ENCODE measurements around the gene CCR5.

Gene CCR5

DNA sequence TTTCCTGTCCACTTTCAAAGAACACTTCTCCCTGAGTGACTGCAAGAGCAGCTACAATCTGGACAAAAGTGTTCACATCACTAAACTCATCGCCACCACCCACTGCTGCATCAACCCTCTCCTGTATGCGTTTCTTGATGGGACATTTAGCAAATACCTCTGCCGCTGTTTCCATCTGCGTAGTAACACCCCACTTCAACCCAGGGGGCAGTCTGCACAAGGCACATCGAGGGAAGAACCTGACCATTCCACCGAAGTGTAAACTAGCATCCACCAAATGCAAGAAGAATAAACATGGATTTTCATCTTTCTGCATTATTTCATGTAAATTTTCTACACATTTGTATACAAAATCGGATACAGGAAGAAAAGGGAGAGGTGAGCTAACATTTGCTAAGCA is 38.1 kb downstream of the CCR5 start:
- Histone ChIP-seq H3K4me2 (ENCODE audit: insufficient read depth, low read length) (no peak overlapping the region), H3K9ac (ENCODE audit: low read depth, low read length) (no peak overlapping the region), H3K27ac (ENCODE audit: low read length) (peak overlapping the region; percentile 39; the same call in 1 of the 2 replicates), H3K36me3 (ENCODE audit: insufficient read depth, low read length) (no peaks in the 10 kb centered on the region), H3K4me1 (ENCODE audit: insufficient read depth, low read length) (peaks cover 38% of the 10 kb centered on the region), H4K20me1 (ENCODE audit: insufficient read depth, low read length) (no peaks in the 10 kb centered on the region), H3K4me3 (ENCODE audit: low read depth in 1 of 2, low read length in 2 of 2) (no peak overlapping the region), H3K9me3 (ENCODE audit: insufficient read depth, low read length, severe bottlenecking) (no peaks in the 10 kb centered on the region), H3K27me3 (ENCODE audit: insufficient read depth, low read length, poor library complexity) (no peaks in the 10 kb centered on the region), H2AFZ (ENCODE audit: low read depth, low read length) (no peak overlapping the region), H3K79me2 (ENCODE audit: insufficient read depth, low read length) (no peaks in the 10 kb centered on the region)
- ATAC-seq (ENCODE audit: insufficient read depth, low read depth) (no peak), DNase-seq (no peak)
- no peak for TF ChIP-seq EZH2 (IDR thresholded peaks at IDR 0.05; ENCODE audit: borderline replicate concordance, low read depth, low read length, severe bottlenecking)
- TF ChIP-seq, protein P1, sequence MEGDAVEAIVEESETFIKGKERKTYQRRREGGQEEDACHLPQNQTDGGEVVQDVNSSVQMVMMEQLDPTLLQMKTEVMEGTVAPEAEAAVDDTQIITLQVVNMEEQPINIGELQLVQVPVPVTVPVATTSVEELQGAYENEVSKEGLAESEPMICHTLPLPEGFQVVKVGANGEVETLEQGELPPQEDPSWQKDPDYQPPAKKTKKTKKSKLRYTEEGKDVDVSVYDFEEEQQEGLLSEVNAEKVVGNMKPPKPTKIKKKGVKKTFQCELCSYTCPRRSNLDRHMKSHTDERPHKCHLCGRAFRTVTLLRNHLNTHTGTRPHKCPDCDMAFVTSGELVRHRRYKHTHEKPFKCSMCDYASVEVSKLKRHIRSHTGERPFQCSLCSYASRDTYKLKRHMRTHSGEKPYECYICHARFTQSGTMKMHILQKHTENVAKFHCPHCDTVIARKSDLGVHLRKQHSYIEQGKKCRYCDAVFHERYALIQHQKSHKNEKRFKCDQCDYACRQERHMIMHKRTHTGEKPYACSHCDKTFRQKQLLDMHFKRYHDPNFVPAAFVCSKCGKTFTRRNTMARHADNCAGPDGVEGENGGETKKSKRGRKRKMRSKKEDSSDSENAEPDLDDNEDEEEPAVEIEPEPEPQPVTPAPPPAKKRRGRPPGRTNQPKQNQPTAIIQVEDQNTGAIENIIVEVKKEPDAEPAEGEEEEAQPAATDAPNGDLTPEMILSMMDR (IDR thresholded peaks at IDR 0.05; ENCODE audit: borderline replicate concordance, extremely low read depth, low read length, poor library complexity, severe bottlenecking), result no peak

DNA sequence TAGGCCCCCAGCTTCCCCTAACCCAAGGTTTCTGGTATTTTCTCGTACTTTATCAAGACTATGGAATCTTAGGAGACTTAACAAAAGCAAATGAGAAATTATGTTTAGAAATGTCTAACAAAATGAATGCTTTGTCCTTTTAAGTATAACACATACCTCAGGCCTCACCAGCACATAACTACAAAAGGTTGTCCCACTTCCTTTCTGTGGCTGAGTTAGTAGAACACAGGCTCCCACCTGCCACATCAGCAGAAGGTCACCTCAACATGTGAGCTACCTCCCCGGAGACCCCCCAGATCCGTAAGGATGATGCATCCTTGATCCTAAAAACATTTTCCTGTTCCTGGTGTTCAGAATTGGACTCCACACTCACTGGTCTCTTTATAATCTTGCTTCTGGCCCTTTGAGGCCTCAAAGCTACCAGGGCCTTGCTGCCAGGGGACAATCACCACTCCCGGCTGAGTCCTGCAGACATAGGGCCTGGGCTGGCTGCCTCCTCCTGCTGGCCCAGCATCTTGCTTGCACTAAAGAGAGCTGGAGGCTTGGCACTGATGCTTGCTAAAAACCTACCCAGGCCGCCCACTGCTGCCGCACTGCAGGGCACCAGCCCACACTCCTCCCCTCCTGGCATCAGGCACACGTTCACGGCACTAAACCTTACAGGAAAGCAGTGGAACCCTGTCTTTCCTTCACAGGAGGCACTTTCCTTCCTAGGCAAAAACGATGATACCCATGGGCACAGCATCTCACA is 39.2 kb downstream of the CCR5 start:
- no peaks in the 10 kb centered on the region for H3K36me3 ChIP-seq (ENCODE audit: insufficient read depth, low read length)
- ATAC-seq (ENCODE audit: insufficient read depth, low read depth), result peak; percentile 74
- DNase-seq, result peak; percentile 37
- H3K79me2 ChIP-seq (ENCODE audit: insufficient read depth, low read length), result no peaks in the 10 kb centered on the region
- no peak overlapping the region for H3K4me2 ChIP-seq (ENCODE audit: insufficient read depth, low read length)
- H3K27ac ChIP-seq (ENCODE audit: low read length), result peak overlapping the region; percentile 19
- peaks cover 38% of the 10 kb centered on the region for H3K4me1 ChIP-seq (ENCODE audit: insufficient read depth, low read length)
- H3K4me3 ChIP-seq (ENCODE audit: low read depth in 1 of 2, low read length in 2 of 2), result no peak overlapping the region
- no peak overlapping the region for H2AFZ ChIP-seq (ENCODE audit: low read depth, low read length)
- no peaks in the 10 kb centered on the region for H3K9me3 ChIP-seq (ENCODE audit: insufficient read depth, low read length, severe bottlenecking)
- H3K27me3 ChIP-seq (ENCODE audit: insufficient read depth, low read length, poor library complexity), result no peaks in the 10 kb centered on the region
- H3K9ac ChIP-seq (ENCODE audit: low read depth, low read length), result no peak overlapping the region
- no peak for TF ChIP-seq EZH2 (IDR thresholded peaks at IDR 0.05; ENCODE audit: borderline replicate concordance, low read depth, low read length, severe bottlenecking)
- TF ChIP-seq, protein P1 (IDR thresholded peaks at IDR 0.05; ENCODE audit: borderline replicate concordance, extremely low read depth, low read length, poor library complexity, severe bottlenecking), result no peak
- H4K20me1 ChIP-seq (ENCODE audit: insufficient read depth, low read length), result no peaks in the 10 kb centered on the region

DNA sequence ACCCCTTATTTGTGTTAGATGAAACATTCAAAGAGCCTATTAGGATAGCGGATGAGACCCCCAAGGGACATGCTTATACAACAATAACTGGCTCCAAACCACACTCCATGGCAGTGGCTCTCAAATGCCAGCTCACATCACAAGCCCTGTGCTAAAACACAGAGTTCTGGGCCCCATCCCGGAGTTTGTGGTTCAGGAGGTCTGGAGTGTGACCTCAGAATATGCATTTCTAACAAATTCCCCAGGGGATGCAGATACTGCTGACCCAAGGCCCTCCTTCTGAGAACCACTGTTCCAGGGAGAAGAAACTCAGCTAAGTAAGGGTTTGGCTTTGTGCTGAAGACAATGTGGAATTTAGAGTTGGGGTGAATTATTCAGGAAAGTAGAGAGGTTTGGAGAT is 39.9 kb downstream of the CCR5 start:
- no peak for DNase-seq
- H3K4me3 ChIP-seq (ENCODE audit: low read depth in 1 of 2, low read length in 2 of 2), result no peak overlapping the region
- no peak overlapping the region for H2AFZ ChIP-seq (ENCODE audit: low read depth, low read length)
- no peak overlapping the region for H3K4me2 ChIP-seq (ENCODE audit: insufficient read depth, low read length)
- H3K9me3 ChIP-seq (ENCODE audit: insufficient read depth, low read length, severe bottlenecking), result no peaks in the 10 kb centered on the region
- H4K20me1 ChIP-seq (ENCODE audit: insufficient read depth, low read length), result no peaks in the 10 kb centered on the region
- TF ChIP-seq, protein P1 (IDR thresholded peaks at IDR 0.05; ENCODE audit: borderline replicate concordance, extremely low read depth, low read length, poor library complexity, severe bottlenecking), result no peak
- TF ChIP-seq EZH2 (IDR thresholded peaks at IDR 0.05; ENCODE audit: borderline replicate concordance, low read depth, low read length, severe bottlenecking), result no peak
- no peaks in the 10 kb centered on the region for H3K27me3 ChIP-seq (ENCODE audit: insufficient read depth, low read length, poor library complexity)
- no peak for ATAC-seq (ENCODE audit: insufficient read depth, low read depth)
- H3K27ac ChIP-seq (ENCODE audit: low read length), result peak overlapping the region; percentile 19
- H3K36me3 ChIP-seq (ENCODE audit: insufficient read depth, low read length), result no peaks in the 10 kb centered on the region
- peaks cover 38% of the 10 kb centered on the region for H3K4me1 ChIP-seq (ENCODE audit: insufficient read depth, low read length)
- H3K79me2 ChIP-seq (ENCODE audit: insufficient read depth, low read length), result no peaks in the 10 kb centered on the region
- H3K9ac ChIP-seq (ENCODE audit: low read depth, low read length), result no peak overlapping the region
